HepG2 (cell line): ENCODE results near the gene VPREB3. TPM values are rescaled to one million over a fixed set of nuclear protein-coding genes. Genes with fewer than 3 reads are reported as not detected.

Experiments used
- ATAC-seq: fragments of 200-7000 bp; cut with Tn5 transposase; 3 replicates; pipeline ENCODE4 v1.9.1; 2020; ENCODE audit warnings: mild to moderate bottlenecking, moderate library complexity
- BruUV-seq: library from RNA; stranded (reverse); fragments of 400-500 nt; replicated peaks from 2 replicates; lab custom pipeline; 2021; lab: Mats Ljungman, UMichigan
- CTCF ChIA-PET: fragments of 300-600 bp; formaldehyde crosslinking; extraction: SDS; loops from one replicate; lab custom pipeline; 2021; ENCODE audit warnings: low total read pairs, inconsistent platforms, low intra/inter-chr PET ratio; lab: Yijun Ruan, JAX
- POLR2A ChIA-PET: fragments of 350-600 bp; sonication (Branson Sonifier 250); formaldehyde crosslinking; loops from one replicate; lab custom pipeline; 2020; ENCODE audit warnings: antibody characterized with exemption, inconsistent platforms; lab: Yijun Ruan, JAX
- DNase-seq: peaks from one replicate; pipeline ENCODE4 v3.0.0-alpha.2; 2015; ENCODE audit warnings: low spot score
- FAIRE-seq: peaks from 3 replicates; lab custom pipeline; 2011; peaks lifted over from hg19 to GRCh38; lab: Jason Lieb, UNC
- H2AFZ ChIP-seq: one replicate; pipeline ENCODE4 v1.6.1; 2011; ENCODE audit warnings: low read length, inconsistent platforms
- H3K27ac ChIP-seq: fragments of 300-600 bp; 3 replicates; pipeline ENCODE4 v1.8.0; 2011; ENCODE audit warnings: mixed run types, mild to moderate bottlenecking, mixed read lengths, low read length, inconsistent platforms; ENCODE audit not compliant: insufficient read depth; ENCODE audit errors: extremely low read length
- H3K27me3 ChIP-seq, 2 experiments: fragments of 200-600 bp in 1 of 2; 2 replicates in 1 of 2; 3 replicates in 1 of 2; pipeline versions ENCODE4 v1.6.0 to v1.8.0; 2011; ENCODE audit warnings: low read length in 2 of 2, mild to moderate bottlenecking in 2 of 2, moderate library complexity in 2 of 2, inconsistent platforms in 1 of 2; ENCODE audit not compliant: insufficient read depth in 2 of 2, control insufficient read depth in 1 of 2
- H3K36me3 ChIP-seq, 2 experiments: fragments of 200-600 bp in 1 of 2; replicated peaks in 1 of 2; 2 replicates in 1 of 2; 3 replicates in 1 of 2; pipeline versions ENCODE4 v1.5.1 to v1.8.0; 2011; ENCODE audit warnings: low read length in 2 of 2, inconsistent platforms in 1 of 2; ENCODE audit not compliant: insufficient read depth in 2 of 2, control insufficient read depth in 1 of 2
- H3K4me1 ChIP-seq: 2 replicates; pipeline ENCODE4 v1.5.1; 2012; ENCODE audit warnings: low read length, inconsistent platforms; ENCODE audit not compliant: insufficient read depth
- H3K4me2 ChIP-seq: 2 replicates; pipeline ENCODE4 v1.6.0; 2011; ENCODE audit warnings: low read depth, low read length, inconsistent platforms
- H3K4me3 ChIP-seq, 3 experiments: fragments of 200-600 bp in 1 of 3; sonication (generic), shearing (Covaris generic) in 1 of 3; replicated peaks in 1 of 3; 2 replicates each; pipeline ENCODE4 v1.5.1; 2011 to 2016; ENCODE audit warnings: low read length in 3 of 3, inconsistent platforms in 2 of 3, low read depth in 2 of 3, mild to moderate bottlenecking in 2 of 3, control low read depth in 1 of 3, mixed read lengths in 1 of 3; ENCODE audit not compliant: insufficient read depth in 1 of 3
- H3K79me2 ChIP-seq: one replicate; pipeline ENCODE4 v1.6.1; 2011; ENCODE audit warnings: low read length, inconsistent platforms; ENCODE audit not compliant: insufficient read depth
- H3K9ac ChIP-seq: 2 replicates; pipeline ENCODE4 v1.6.0; 2011; ENCODE audit warnings: mild to moderate bottlenecking, low read depth, low read length, inconsistent platforms; ENCODE audit not compliant: insufficient read depth
- H3K9me3 ChIP-seq: 2 replicates; pipeline ENCODE4 v1.5.1; 2012; ENCODE audit warnings: mild to moderate bottlenecking, low read length
- H4K20me1 ChIP-seq: 2 replicates; pipeline ENCODE4 v1.6.0; 2011; ENCODE audit warnings: inconsistent platforms, mild to moderate bottlenecking, low read length, moderate library complexity; ENCODE audit not compliant: insufficient read depth
- CREM ChIP-seq, 2 experiments: sonication (generic) in 1 of 2; formaldehyde crosslinking in 1 of 2; IDR thresholded peaks; 2 replicates each; pipeline versions ENCODE4 v1.4.0 to v1.6.1; 2016 to 2020; ENCODE audit warnings: antibody characterized with exemption in 1 of 2, mild to moderate bottlenecking in 1 of 2, missing genetic modification reagents in 1 of 2
- GATAD1 ChIP-seq: IDR thresholded peaks from 2 replicates; pipeline ENCODE4 v1.6.1; 2016; ENCODE audit warnings: missing genetic modification reagents, missing compliant biosample characterization
- SAFB2 ChIP-seq: sonication (generic); formaldehyde crosslinking; IDR thresholded peaks from 2 replicates; pipeline ENCODE4 v1.5.1; 2020; ENCODE audit warnings: missing genetic modification reagents, low read depth, mild to moderate bottlenecking, borderline replicate concordance
- ZFP36L1 ChIP-seq: sonication (generic); formaldehyde crosslinking; IDR thresholded peaks from 2 replicates; pipeline ENCODE4 v1.8.0; 2022; ENCODE audit warnings: mild to moderate bottlenecking, missing genetic modification reagents, moderate library complexity
- ZIK1 ChIP-seq: sonication (generic); formaldehyde crosslinking; IDR thresholded peaks from 2 replicates; pipeline ENCODE4 v1.5.0; 2020; ENCODE audit warnings: mild to moderate bottlenecking, low read depth, missing genetic modification reagents, borderline replicate concordance
- ZNF557 ChIP-seq: sonication (generic); formaldehyde crosslinking; IDR thresholded peaks from 2 replicates; pipeline ENCODE4 v1.4.0; 2020; ENCODE audit warnings: missing genetic modification reagents
- ZNF749 ChIP-seq: sonication (generic); formaldehyde crosslinking; IDR thresholded peaks from 2 replicates; pipeline ENCODE4 v1.8.0; 2022; ENCODE audit warnings: mild to moderate bottlenecking, missing genetic modification reagents, moderate library complexity, borderline replicate concordance
- WGBS: methylation state at CpG from one replicate; pipeline ENCODE4 v1.1.6; 2017; ENCODE audit warnings: low lambda C conversion rate; 5-methylcytosine and 5-hydroxymethylcytosine counted together
- in situ Hi-C: cut with HindIII; loops from 2 replicates; pipeline ENCODE4 v1.10.0; 2017; ENCODE audit warnings: low pct_unique_long_range_greater_than_20kb; ENCODE audit not compliant: extremely low pct_ligation_motif_present
- intact Hi-C: fragments of 100-400 bp; cut with micrococcal nuclease; formaldehyde crosslinking; loops from one replicate; pipeline ENCODE4 v1.10.0; 2022; ENCODE audit not compliant: unreplicated experiment
- polyA plus RNA-seq, 8 experiments: library from polyadenylated mRNA; depleted of rRNA in 3 of 8; stranded (reverse) in 7 of 8; unstranded in 1 of 8; fragments of >200 nt; fragmentation: Illumina TruSeq in 4 of 8; extraction: Trizol in 4 of 8; gene quantifications; 2 replicates each; pipeline versions ENCODE4 v1.2.1 to v1.2.3, GENCODE V29; 2011 to 2016; ENCODE audit warnings: low read depth in 4 of 8, missing spikeins in 1 of 8, mixed read lengths in 1 of 8; ENCODE audit not compliant: insufficient read depth in 1 of 8
- total RNA-seq, 5 experiments: library from RNA; depleted of rRNA; stranded (reverse); fragments of >200 nt; fragmentation: Illumina TruSeq; extraction: Trizol; gene quantifications; 2 replicates each; pipeline ENCODE4 v1.2.3, GENCODE V29; 2016; ENCODE audit warnings: low read depth in 1 of 5
- TF ChIP-seq, protein P1 (sequence below): sonication (generic); formaldehyde crosslinking; IDR thresholded peaks from 2 replicates; pipeline ENCODE4 v1.8.0; 2022; ENCODE audit warnings: mild to moderate bottlenecking, missing genetic modification reagents; ENCODE audit not compliant: insufficient replicate concordance
- TF ChIP-seq, protein P2 (sequence below): sonication (generic); formaldehyde crosslinking; IDR thresholded peaks from 2 replicates; pipeline ENCODE4 v1.4.0; 2020; ENCODE audit warnings: missing genetic modification reagents, mild to moderate bottlenecking, borderline replicate concordance
- TF ChIP-seq, protein P3 (sequence below): sonication (generic); formaldehyde crosslinking; IDR thresholded peaks from 2 replicates; pipeline ENCODE4 v1.4.0; 2020; ENCODE audit warnings: missing genetic modification reagents

Gene VPREB3
- total and polyA plus RNA-seq, 2 of the 13 experiments (the other 11 are each of a cell fraction or from before 2014, with no cell fraction given) = 0.22 TPM; not detected in 1

DNA sequence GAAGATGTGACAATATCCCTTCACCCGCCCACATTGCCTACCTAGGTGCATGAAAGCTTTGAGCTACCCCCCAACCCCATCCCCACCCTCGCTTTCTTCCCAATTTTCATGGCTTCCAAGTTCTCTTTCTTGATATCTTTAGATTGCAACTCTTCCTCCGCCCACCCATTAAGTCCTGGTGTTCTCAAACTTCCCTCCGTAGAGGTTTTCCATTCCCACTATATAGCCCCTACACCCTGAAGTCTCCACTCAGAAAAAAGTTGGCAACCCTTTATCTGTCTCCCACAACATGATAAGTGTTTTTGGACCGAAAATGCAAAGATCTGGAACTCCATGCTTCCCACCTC is 3.9 kb downstream of the VPREB3 start:
- DNase-seq (no peak), FAIRE-seq (no peak), ATAC-seq (no peak)
- in situ Hi-C loops = no loop called here
- no peaks in the 10 kb centered on the region for H4K20me1 ChIP-seq
- no peak overlapping the region for H2AFZ ChIP-seq
- H3K9ac ChIP-seq = peak overlapping the region; percentile 69
- H3K4me1 ChIP-seq = peaks cover 23% of the 10 kb centered on the region
- H3K79me2 ChIP-seq = peaks cover 7% of the 10 kb centered on the region
- H3K36me3 ChIP-seq = no peaks in the 10 kb centered on the region
- peak overlapping the region; percentile 78 to 92 (median 89) for H3K4me3 ChIP-seq
- TF ChIP-seq ZIK1 (CRISPR knock-in tag) = no peak
- TF ChIP-seq ZNF557 (CRISPR knock-in tag) = no peak
- no peak for TF ChIP-seq ZFP36L1 (CRISPR knock-in tag)
- TF ChIP-seq GATAD1 (CRISPR knock-in tag) = no peak
- TF ChIP-seq CREM (IDR thresholded peaks at IDR 0.05) = no peak
- TF ChIP-seq CREM (CRISPR knock-in tag; IDR thresholded peaks at IDR 0.05) = no peak
- TF ChIP-seq, protein P1, sequence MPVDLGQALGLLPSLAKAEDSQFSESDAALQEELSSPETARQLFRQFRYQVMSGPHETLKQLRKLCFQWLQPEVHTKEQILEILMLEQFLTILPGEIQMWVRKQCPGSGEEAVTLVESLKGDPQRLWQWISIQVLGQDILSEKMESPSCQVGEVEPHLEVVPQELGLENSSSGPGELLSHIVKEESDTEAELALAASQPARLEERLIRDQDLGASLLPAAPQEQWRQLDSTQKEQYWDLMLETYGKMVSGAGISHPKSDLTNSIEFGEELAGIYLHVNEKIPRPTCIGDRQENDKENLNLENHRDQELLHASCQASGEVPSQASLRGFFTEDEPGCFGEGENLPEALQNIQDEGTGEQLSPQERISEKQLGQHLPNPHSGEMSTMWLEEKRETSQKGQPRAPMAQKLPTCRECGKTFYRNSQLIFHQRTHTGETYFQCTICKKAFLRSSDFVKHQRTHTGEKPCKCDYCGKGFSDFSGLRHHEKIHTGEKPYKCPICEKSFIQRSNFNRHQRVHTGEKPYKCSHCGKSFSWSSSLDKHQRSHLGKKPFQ = no peak
- no peak for TF ChIP-seq ZNF749
- no peak for TF ChIP-seq SAFB2 (CRISPR knock-in tag)
- TF ChIP-seq, protein P2, sequence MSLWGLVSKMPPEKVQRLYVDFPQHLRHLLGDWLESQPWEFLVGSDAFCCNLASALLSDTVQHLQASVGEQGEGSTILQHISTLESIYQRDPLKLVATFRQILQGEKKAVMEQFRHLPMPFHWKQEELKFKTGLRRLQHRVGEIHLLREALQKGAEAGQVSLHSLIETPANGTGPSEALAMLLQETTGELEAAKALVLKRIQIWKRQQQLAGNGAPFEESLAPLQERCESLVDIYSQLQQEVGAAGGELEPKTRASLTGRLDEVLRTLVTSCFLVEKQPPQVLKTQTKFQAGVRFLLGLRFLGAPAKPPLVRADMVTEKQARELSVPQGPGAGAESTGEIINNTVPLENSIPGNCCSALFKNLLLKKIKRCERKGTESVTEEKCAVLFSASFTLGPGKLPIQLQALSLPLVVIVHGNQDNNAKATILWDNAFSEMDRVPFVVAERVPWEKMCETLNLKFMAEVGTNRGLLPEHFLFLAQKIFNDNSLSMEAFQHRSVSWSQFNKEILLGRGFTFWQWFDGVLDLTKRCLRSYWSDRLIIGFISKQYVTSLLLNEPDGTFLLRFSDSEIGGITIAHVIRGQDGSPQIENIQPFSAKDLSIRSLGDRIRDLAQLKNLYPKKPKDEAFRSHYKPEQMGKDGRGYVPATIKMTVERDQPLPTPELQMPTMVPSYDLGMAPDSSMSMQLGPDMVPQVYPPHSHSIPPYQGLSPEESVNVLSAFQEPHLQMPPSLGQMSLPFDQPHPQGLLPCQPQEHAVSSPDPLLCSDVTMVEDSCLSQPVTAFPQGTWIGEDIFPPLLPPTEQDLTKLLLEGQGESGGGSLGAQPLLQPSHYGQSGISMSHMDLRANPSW (CRISPR knock-in tag) = no peak
- TF ChIP-seq, protein P3, sequence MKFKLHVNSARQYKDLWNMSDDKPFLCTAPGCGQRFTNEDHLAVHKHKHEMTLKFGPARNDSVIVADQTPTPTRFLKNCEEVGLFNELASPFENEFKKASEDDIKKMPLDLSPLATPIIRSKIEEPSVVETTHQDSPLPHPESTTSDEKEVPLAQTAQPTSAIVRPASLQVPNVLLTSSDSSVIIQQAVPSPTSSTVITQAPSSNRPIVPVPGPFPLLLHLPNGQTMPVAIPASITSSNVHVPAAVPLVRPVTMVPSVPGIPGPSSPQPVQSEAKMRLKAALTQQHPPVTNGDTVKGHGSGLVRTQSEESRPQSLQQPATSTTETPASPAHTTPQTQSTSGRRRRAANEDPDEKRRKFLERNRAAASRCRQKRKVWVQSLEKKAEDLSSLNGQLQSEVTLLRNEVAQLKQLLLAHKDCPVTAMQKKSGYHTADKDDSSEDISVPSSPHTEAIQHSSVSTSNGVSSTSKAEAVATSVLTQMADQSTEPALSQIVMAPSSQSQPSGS (CRISPR knock-in tag) = no peak
- 35% methylated on average over 5 of the region's 5 CpGs for WGBS
- BruUV-seq = no TSS peak
- H3K4me2 ChIP-seq = peak overlapping the region; percentile 92
- no peaks in the 10 kb centered on the region for H3K27me3 ChIP-seq
- peak overlapping the region; percentile 45 for H3K27ac ChIP-seq
- CTCF ChIA-PET = no interaction called here
- H3K9me3 ChIP-seq = no peaks in the 10 kb centered on the region
- intact Hi-C loops = no loop called here
- POLR2A ChIA-PET = interaction anchor here (0.6 to 4.9 kb wide), 9 partner anchors 9 to 99 kb away, joined by 3 to 52 read pairs (median 4); partner anchors contain the start of genes C22orf15 and CHCHD10
